Epithelial cell of proximal tubule (primary cell): Measurements from ENCODE around the gene CCDC87. TPM values are rescaled to one million over a fixed set of nuclear protein-coding genes. Genes with fewer than 3 reads are reported as not detected.

Experiments used
- DNase-seq: peaks from one replicate; pipeline ENCODE4 v3.0.0-alpha.2; 2011; ENCODE audit warnings: low read depth
- H3K4me3 ChIP-seq: 2 replicates; pipeline ENCODE4 v1.5.1; 2011; ENCODE audit warnings: low read depth, mild to moderate bottlenecking, low read length
- CTCF ChIP-seq: conservative IDR thresholded peaks from 2 replicates; pipeline ENCODE4 v1.5.1; 2012; ENCODE audit warnings: low read depth, mild to moderate bottlenecking, low read length
- total RNA-seq: library from RNA; depleted of rRNA; stranded (reverse); fragments of >200 nt; gene quantifications from 2 replicates; pipeline ENCODE4 v1.2.3, GENCODE V29; 2015

CCDC87 gene
- total RNA-seq, 1 donor from 2014 or later: 0.52 TPM

GRCh38 chr11:66570850-66571180, 22.0 kb downstream of the CCDC87 start:
- DNase-seq: no peak
- no peak for TF ChIP-seq CTCF
- no peak overlapping the region for H3K4me3 ChIP-seq

GRCh38 chr11:66570079-66570849, 22.6 kb downstream of the CCDC87 start:
- TF ChIP-seq CTCF: no peak

DNA sequence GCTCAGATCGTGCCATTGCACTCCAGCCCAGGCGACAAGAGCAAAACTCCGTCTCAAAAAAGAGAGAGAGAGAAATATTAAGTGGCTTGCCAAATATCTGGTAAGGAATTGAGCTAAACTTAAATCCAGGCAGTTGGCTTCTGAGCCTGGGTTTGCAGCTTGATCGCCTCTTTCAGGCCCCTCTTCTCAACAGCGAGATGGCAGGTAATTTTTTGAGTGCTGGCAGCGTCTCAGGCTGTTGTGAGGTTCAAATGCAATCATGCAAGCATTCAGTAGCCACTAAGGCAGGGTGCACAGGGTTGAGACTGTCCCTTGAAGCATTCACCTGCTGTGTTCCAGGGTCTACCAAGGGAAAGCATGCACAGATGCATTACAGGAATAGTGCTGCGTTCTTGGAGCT, 23.8 kb downstream of the CCDC87 start:
- no peak overlapping the region for H3K4me3 ChIP-seq
- no peak for TF ChIP-seq CTCF
- DNase-seq: no peak

More at GRCh38 chr11:66570079-66570849, 22.6 kb downstream of the CCDC87 start:
- DNase-seq: peak; percentile 33
- no peak overlapping the region for H3K4me3 ChIP-seq

DNA sequence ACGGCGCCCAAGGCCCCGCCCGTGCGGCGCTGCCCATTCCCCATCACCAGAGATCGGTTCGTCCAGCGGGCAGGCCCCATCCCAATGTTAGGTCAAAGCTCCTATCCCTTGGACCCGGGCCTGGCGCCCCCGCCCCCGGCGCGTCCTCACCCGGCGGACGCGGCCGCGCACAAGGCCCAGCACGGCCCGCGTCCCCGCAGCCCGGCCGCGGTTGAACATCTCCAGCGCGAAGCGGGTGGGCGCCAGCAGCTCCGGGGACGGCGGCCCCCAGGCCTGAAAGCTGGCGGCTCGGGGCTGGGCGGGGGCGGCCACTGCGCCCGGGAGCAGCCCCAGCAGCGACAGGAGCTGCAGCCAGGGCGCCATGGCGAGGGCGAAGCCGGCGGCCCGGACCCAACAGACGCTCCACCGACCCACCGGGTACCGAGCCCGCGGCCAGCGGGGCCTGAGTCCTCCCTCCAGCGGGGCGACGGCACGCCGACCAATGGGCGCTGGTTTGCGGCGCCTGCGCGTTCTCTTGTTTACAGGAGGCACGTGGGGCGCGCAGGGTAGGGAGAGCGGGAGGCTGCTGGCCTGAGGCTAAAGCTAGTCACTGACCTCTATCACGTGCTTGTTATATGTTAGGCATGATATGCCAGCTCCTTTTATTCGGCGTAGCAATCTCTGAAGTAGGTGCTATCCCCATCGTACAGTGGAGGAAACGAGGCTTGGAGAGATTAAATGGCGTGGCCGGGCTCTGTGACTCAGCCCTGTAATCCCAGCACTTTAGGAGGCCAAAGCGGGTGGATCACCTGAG, 24.5 kb downstream of the CCDC87 start, which contains the start of gene CTSF:
TSS of gene CTSF (minus strand) at position 483 of the 793 bp plus-strand sequence. CDS start at position 363, 120 bp downstream.
- peak within 1 kb of the TSS; percentile 53 for H3K4me3 ChIP-seq
- no peak for TF ChIP-seq CTCF
- DNase-seq: no peak

DNA sequence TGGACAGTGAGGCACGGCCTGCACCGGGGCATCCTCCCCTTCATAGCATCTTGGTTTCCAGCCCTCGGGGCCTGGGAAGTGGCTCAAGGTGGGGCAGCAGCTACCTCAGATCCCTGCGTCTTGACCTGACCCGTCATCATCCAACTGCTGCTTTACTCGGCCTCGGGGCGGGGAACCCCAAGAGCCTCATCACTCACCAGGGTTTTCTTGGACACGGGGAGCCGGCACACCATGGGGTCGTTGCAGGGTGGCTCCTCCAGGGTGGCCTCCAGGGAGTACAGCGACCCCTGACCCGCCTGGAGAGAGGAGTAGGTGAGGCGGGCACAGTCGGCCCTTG, 25.1 kb downstream of the CCDC87 start:
- peak overlapping the region; percentile 53 for H3K4me3 ChIP-seq
- no peak for TF ChIP-seq CTCF
- no peak for DNase-seq

- H3K4me3 ChIP-seq: no peak overlapping the region
- DNase-seq: no peak
- TF ChIP-seq CTCF: no peak
Observed at GRCh38 chr11:66566221-66566620, 26.6 kb downstream of the CCDC87 start.
